ENCODE measurements around the gene CNTNAP2. TPM values are rescaled to one million over a fixed set of nuclear protein-coding genes. Genes with fewer than 3 reads are reported as not detected.
"Not testable (repeated sequence)": the region's sequence is repeated elsewhere in the genome, so short reads cannot be mapped to it uniquely, and the experiment has no call there.

CNTNAP2 gene
- total RNA-seq, 2 experiments from 2014 or later = not detected

DNA sequence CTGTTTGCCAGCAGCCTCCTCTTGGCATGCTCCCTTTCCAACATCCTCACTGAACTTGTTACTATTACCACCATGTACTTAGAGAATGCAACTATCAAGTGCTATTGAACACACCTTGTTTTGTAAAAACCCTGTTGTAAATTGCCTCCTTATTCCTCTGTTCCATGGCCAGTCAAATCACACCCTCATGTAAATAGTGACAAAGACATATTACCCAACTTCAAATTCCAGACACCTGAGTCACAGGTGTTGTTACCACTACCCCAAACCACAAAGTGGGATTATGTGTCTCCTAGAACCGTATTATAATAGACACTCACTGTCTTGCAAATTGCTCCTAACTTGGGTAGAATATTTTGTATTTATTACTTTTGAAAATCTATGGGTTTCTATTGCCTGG is 2210.8 kb downstream of the CNTNAP2 start:
- Mint-ChIP-seq H3K4me1 (ENCODE audit: low read depth) (no peaks in the 10 kb centered on the region), H3K36me3 (no peaks in the 10 kb centered on the region), H3K27me3 (peaks cover 5% of the 10 kb centered on the region), H3K27ac (no peak overlapping the region), H3K4me3 (no peak overlapping the region), H3K9me3 (no peaks in the 10 kb centered on the region)
- no peak for DNase-seq
- CTCF ChIA-PET = no interaction called here
- intact Hi-C loops (cut with micrococcal nuclease) = no loop called here
- POLR2A ChIA-PET = no interaction called here

- DNase-seq = no peak
- Mint-ChIP-seq H3K4me3 (no peak overlapping the region), H3K4me1 (ENCODE audit: low read depth) (no peaks in the 10 kb centered on the region), H3K36me3 (no peaks in the 10 kb centered on the region), H3K27me3 (peaks cover 8% of the 10 kb centered on the region), H3K27ac (no peak overlapping the region), H3K9me3 (no peaks in the 10 kb centered on the region)
- ChIA-PET CTCF (no interaction called here), POLR2A (no interaction called here)
- intact Hi-C loops (cut with micrococcal nuclease) = no loop called here
Measured at GRCh38 chr7:148328906-148329305, 2212.3 kb downstream of the CNTNAP2 start.

DNA sequence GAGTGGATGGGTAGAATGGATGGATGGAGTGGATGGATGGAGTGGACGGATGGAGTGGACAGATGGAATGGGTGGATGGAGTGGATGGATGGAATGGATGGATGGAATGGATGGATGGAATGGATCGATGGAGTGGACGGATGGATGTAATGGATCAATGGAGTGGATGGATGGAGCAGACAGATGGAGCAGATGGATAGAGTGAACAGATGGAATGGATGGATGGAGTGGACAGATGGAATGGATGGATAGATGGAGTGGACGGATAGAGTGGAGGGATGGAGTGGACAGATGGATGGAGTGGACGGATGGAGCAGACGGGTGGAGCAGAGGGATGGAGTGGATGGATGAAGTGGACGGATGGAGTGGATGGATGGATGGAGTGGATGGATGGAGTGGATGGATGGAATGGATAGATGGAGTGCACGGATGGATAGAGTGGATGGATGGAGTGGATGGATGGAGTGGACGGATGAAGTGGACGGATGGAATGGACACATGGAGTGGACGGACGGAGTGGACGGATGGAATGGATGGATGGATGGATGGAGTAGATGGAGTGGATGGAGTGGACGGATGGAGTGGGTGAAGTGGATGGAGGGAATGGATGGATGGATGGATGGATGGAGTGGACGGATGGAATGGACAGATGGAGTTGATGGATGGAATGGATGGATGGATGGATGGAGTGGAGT is 2213.7 kb downstream of the CNTNAP2 start:
- DNase-seq = no peak
- no peaks in the 10 kb centered on the region for H3K9me3 Mint-ChIP-seq

DNA sequence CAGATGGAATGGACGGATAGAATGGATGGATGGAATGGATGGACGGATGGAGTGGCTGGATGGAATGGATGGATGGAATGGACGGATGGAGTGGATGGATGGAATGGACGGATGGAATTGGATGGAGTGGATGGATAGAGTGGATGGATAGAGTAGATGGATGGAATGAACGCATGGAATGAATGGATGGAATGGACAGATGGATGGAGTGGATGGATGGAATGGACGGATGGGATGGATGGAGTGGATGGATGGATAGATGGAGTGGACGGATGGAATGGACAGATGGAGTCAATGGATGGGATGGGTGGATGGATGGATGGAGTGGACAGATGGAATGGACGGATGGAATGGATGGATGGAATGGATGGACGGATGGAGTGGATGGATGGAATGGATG is 2214.2 kb downstream of the CNTNAP2 start:
- Mint-ChIP-seq H3K4me1 (ENCODE audit: low read depth) (no peaks in the 10 kb centered on the region), H3K4me3 (no peak overlapping the region), H3K27ac (no peak overlapping the region), H3K36me3 (no peaks in the 10 kb centered on the region), H3K9me3 (no peaks in the 10 kb centered on the region), H3K27me3 (peaks cover 11% of the 10 kb centered on the region)
- intact Hi-C loops (cut with micrococcal nuclease) = no loop called here
- POLR2A ChIA-PET = no interaction called here
- no peak for DNase-seq
- CTCF ChIA-PET = no interaction called here

More for the DNA sequence above, 2213.7 kb downstream of the CNTNAP2 start:
- intact Hi-C loops (cut with micrococcal nuclease) = no loop called here
- POLR2A ChIA-PET = no interaction called here
- Mint-ChIP-seq H3K27me3 (peaks cover 11% of the 10 kb centered on the region), H3K27ac (no peak overlapping the region), H3K36me3 (no peaks in the 10 kb centered on the region), H3K4me1 (ENCODE audit: low read depth) (no peaks in the 10 kb centered on the region), H3K4me3 (no peak overlapping the region)
- CTCF ChIA-PET = no interaction called here

- H3K4me1 Mint-ChIP-seq (ENCODE audit: low read depth); H3K4me3 Mint-ChIP-seq; H3K27ac Mint-ChIP-seq; intact Hi-C loops (cut with micrococcal nuclease); H3K9me3 Mint-ChIP-seq; H3K36me3 Mint-ChIP-seq; POLR2A ChIA-PET; DNase-seq; CTCF ChIA-PET: not testable (repeated sequence)
- peaks cover 12% of the 10 kb centered on the region for H3K27me3 Mint-ChIP-seq
Measured at GRCh38 chr7:148331456-148331855, 2214.9 kb downstream of the CNTNAP2 start.

GRCh38 chr7:148332191-148333186 is 2215.9 kb downstream of the CNTNAP2 start:
- ChIA-PET CTCF (no interaction called here), POLR2A (no interaction called here)
- peaks cover 14% of the 10 kb centered on the region for H3K27me3 Mint-ChIP-seq
- H3K9me3 Mint-ChIP-seq = no peaks in the 10 kb centered on the region
- H3K36me3 Mint-ChIP-seq = no peaks in the 10 kb centered on the region
- H3K4me1 Mint-ChIP-seq (ENCODE audit: low read depth) = no peaks in the 10 kb centered on the region
- intact Hi-C loops (cut with micrococcal nuclease) = no loop called here
- no peak overlapping the region for H3K27ac Mint-ChIP-seq
- no peak overlapping the region for H3K4me3 Mint-ChIP-seq
- DNase-seq = no peak

- Mint-ChIP-seq H3K36me3 (no peaks in the 10 kb centered on the region), H3K4me3 (no peak overlapping the region), H3K27me3 (peaks cover 32% of the 10 kb centered on the region), H3K27ac (no peak overlapping the region), H3K9me3 (no peaks in the 10 kb centered on the region), H3K4me1 (ENCODE audit: low read depth) (peaks cover 8% of the 10 kb centered on the region)
- ChIA-PET POLR2A (no interaction called here), CTCF (no interaction called here)
- DNase-seq = no peak
- intact Hi-C loops (cut with micrococcal nuclease) = no loop called here
Measured at GRCh38 chr7:148334441-148334956, 2217.9 kb downstream of the CNTNAP2 start.

DNA sequence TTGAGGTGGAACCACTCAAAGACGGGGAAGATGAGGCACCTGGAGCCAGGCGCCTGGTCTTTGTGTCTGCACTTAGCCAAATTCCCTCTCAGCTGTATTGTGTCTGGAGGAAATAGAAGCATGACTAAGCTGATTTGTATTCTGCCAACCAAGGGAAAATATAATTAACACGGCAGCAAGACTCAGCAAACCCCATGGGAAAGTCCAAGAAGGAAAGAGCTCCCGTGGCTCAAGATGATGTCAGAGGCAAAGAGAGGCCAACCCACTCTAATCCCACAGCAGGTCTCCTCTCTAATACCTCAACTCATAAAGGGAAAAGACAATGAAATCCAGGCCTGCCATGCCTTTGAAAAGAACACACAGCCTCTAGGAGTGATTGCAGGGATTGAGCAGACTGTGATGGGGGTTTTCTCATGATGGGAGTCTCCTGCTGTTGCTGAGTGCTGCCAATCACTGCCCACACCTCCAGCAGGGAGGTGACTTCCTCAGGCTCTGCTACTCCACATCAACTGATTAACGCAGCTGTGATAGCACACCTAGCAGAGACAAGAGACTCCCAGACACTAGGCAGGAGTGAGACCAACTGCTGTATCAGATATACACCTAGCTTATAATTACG is 2218.5 kb downstream of the CNTNAP2 start:
- peaks cover 35% of the 10 kb centered on the region for H3K27me3 Mint-ChIP-seq
- intact Hi-C loops (cut with micrococcal nuclease) = no loop called here
- no peak for DNase-seq
- no peak overlapping the region for H3K27ac Mint-ChIP-seq
- H3K9me3 Mint-ChIP-seq = no peaks in the 10 kb centered on the region
- peaks cover 12% of the 10 kb centered on the region for H3K4me1 Mint-ChIP-seq (ENCODE audit: low read depth)
- ChIA-PET CTCF (no interaction called here), POLR2A (no interaction called here)
- no peak overlapping the region for H3K4me3 Mint-ChIP-seq
- no peaks in the 10 kb centered on the region for H3K36me3 Mint-ChIP-seq

- H3K27ac Mint-ChIP-seq = no peak overlapping the region
- ChIA-PET CTCF (no interaction called here), POLR2A (no interaction called here)
- H3K36me3 Mint-ChIP-seq = no peaks in the 10 kb centered on the region
- peaks cover 42% of the 10 kb centered on the region for H3K27me3 Mint-ChIP-seq
- no peak for DNase-seq
- H3K9me3 Mint-ChIP-seq = no peaks in the 10 kb centered on the region
- intact Hi-C loops (cut with micrococcal nuclease) = no loop called here
- no peak overlapping the region for H3K4me3 Mint-ChIP-seq
- peaks cover 12% of the 10 kb centered on the region for H3K4me1 Mint-ChIP-seq (ENCODE audit: low read depth)
Measured at GRCh38 chr7:148335790-148336189, 2219.2 kb downstream of the CNTNAP2 start.

DNA sequence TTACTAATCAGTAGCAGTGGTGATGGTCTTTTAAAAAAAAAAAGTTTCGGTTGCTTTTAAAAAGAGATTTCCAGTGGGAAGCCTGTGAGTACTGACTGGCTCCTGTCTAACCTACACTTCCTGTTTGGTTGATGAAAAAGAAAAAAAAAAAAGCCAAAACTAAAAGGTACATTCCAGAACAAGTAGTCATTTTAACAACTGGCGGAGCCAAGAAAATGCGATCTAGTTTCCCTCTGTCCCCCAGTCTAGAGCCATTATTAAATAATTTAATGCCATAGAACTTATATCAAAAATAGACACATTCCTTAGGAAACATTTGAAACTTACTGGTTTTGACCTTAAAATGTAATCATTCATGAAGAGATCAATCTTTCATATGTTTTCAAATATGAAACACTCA is 2219.8 kb downstream of the CNTNAP2 start:
- H3K27me3 Mint-ChIP-seq = peaks cover 46% of the 10 kb centered on the region
- CTCF ChIA-PET = no interaction called here
- H3K4me3 Mint-ChIP-seq = no peak overlapping the region
- H3K27ac Mint-ChIP-seq = no peak overlapping the region
- H3K36me3 Mint-ChIP-seq = no peaks in the 10 kb centered on the region
- POLR2A ChIA-PET = no interaction called here
- peaks cover 12% of the 10 kb centered on the region for H3K4me1 Mint-ChIP-seq (ENCODE audit: low read depth)
- intact Hi-C loops (cut with micrococcal nuclease) = no loop called here
- H3K9me3 Mint-ChIP-seq = no peaks in the 10 kb centered on the region
- DNase-seq = no peak

DNA sequence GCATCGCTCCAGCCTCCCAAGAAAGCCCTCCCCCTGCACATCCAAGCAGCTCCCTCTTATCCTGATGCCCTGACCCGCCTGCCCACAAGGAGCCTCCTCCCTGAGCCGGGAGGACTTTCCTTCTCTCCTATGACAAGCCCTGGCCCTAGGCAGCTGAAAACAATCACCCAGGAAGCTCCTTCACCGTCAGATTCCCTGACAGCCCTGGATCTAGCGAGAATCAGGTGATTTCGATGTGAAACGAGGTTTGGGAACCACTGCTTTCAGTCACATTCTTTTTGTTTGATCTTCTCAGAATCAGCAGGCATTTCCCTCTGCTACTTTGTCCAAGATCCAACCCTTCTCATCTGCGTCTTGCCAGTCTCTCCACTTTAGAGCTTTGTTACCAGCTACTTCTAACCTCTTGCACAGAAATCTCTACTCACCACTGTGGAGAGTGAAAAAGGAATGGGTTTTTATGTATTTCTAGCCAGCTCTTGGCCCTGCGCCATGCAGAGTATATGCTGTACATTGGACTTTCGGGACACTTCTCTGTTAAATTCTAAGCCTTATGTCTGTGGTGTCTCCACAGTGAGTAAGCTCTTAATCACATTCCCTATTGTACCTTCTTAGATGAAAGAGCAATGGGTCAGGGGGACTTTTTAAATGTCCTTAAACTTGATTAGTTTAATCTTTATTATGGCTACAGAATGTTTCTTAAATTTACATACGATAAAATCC is 2220.8 kb downstream of the CNTNAP2 start:
- H3K36me3 Mint-ChIP-seq = no peaks in the 10 kb centered on the region
- DNase-seq = no peak
- no peak overlapping the region for H3K27ac Mint-ChIP-seq
- no peak overlapping the region for H3K4me3 Mint-ChIP-seq
- intact Hi-C loops (cut with micrococcal nuclease) = no loop called here
- H3K4me1 Mint-ChIP-seq (ENCODE audit: low read depth) = peaks cover 12% of the 10 kb centered on the region
- ChIA-PET POLR2A (no interaction called here), CTCF (no interaction called here)
- H3K9me3 Mint-ChIP-seq = no peaks in the 10 kb centered on the region
- peaks cover 49% of the 10 kb centered on the region for H3K27me3 Mint-ChIP-seq
